ENCODE results near the gene NCBP1. TPM values are rescaled to one million over a fixed set of nuclear protein-coding genes. Genes with fewer than 3 reads are reported as not detected.
"Not testable (repeated sequence)": the region's sequence is repeated elsewhere in the genome, so short reads cannot be mapped to it uniquely, and the experiment has no call there.

NCBP1 gene
- total and polyA plus RNA-seq, 2 donors: 10.3 to 47.2 TPM

DNA sequence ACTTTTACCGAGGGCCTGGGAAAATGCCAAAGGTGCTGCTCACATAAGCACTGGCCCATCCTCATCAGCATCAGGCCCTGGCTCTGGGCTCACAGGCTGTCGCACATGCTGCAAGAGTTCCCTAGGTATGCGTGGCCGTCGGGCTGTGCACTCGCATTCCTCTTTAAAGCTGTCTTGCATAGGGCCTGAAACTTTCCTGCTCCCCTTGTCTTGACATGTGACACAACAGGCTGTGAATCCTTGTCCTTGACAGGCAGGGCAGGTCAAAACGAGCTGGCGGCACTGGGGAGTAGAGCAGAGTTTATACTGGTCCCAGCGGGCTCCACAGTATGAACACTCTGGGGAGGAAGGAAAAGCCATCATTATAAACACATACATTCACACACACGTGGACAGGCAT is 31.2 kb upstream of the NCBP1 start:
- no peak overlapping the region for H3K4me3 ChIP-seq (ENCODE audit: low read depth, low read length)
- 86% methylated on average over 10 of the region's 10 CpGs for WGBS
- peaks cover 2% of the 10 kb centered on the region for H3K36me3 ChIP-seq (ENCODE audit: insufficient read depth)
- H3K4me1 ChIP-seq (ENCODE audit: insufficient read depth): no peaks in the 10 kb centered on the region
- no peak overlapping the region for H3K27ac ChIP-seq (ENCODE audit: low read depth)
- DNase-seq (ENCODE audit: extremely low spot score): no peak

DNA sequence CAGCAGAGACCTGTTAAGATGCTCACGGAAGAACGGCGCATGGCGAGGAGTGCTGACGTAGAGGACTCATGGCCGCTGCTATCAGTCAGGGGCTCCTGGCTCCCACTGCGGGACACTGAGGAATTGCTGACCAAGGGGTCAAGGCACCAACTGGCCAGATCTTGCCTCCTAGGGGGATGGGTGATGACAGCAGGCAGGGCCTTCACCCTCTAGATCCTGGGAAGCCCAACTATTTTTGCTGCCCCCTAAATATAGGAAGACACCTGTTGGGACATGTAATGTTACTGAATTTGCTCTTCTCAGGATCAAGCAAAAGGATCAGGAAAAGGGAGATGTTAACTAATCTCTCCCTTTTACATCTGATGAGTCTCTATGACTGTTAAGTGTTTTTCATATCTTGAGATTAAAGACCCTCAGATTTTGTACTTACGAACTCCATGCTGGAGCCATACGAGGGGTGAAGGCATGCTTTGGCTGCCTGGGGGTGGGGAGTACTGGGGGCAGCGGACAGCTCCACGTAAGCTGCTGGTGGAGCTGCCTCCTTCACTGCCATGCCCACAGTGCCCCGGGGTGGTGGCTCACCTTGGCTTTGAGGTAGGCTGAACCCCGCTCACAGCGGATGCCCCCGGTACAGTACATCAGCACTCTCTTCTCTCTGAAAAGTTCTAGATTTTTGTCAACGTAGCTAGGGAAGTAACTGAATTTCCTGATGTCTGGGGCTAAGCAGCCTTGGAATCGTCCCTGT is 28.5 kb upstream of the NCBP1 start:
- Histone ChIP-seq H3K4me3 (ENCODE audit: low read depth, low read length) (no peak overlapping the region), H3K27ac (ENCODE audit: low read depth) (no peak overlapping the region), H3K4me1 (ENCODE audit: insufficient read depth) (no peaks in the 10 kb centered on the region), H3K36me3 (ENCODE audit: insufficient read depth) (peaks cover 2% of the 10 kb centered on the region)
- DNase-seq (ENCODE audit: extremely low spot score): no peak
- 95% methylated on average over 17 of the region's 17 CpGs for WGBS

DNA sequence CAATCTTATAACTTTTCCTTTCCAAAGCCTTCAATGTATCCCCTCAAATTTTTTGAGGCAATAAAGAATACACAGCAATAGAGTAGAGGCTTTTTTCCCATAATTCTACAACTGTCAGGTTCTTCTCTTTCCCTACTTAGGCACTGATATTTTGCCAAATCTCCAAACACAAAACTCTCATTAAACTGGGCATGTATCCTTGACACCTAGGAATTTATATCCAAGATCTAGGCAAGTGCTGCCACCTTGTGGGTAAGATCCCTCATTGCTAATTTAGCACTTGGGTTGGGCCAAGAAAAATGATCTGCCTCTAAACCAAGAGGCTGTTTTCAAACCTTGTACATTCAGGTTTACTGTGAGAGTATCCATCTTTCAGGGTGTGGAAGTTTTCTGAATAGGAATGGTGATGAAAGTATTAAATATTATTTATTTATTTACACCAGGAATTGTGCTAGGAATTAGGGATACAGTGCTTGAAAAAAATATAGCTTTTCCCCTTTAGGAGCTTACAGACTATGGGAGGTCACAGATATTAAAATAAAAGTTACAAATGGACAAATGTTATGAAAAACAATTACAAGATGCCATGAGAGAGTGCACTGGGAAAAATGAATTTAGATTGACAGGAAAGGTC is 18.1 kb upstream of the NCBP1 start:
- no peak for DNase-seq (ENCODE audit: extremely low spot score)
- no peak overlapping the region for H3K4me3 ChIP-seq (ENCODE audit: low read depth, low read length)
- peaks cover 7% of the 10 kb centered on the region for H3K36me3 ChIP-seq (ENCODE audit: insufficient read depth)
- no peak overlapping the region for H3K27ac ChIP-seq (ENCODE audit: low read depth)
- no peaks in the 10 kb centered on the region for H3K4me1 ChIP-seq (ENCODE audit: insufficient read depth)

DNA sequence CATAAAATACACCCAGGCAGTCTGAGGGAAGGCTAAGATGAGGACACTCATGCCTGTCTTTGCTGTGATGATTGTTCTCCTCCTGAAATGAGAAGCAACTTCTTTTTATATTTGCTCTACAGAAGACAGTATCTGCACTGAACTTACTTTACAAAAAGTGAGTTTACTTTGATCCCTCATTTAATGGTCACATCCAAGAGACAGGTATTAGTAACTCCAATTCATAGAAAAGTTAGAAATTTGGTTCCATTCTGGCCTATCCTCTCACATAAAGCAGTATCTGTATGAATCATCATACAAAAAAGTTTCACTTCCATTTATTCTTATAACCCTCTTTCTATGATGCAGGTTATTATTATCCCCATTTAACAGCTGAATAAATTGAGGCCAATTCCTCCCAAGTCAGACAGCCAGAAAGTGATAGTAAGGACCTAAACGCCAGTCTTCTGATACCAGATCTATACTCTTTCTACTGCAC is 15.6 kb upstream of the NCBP1 start:
- H3K4me1 ChIP-seq (ENCODE audit: insufficient read depth): no peaks in the 10 kb centered on the region
- peaks cover 4% of the 10 kb centered on the region for H3K36me3 ChIP-seq (ENCODE audit: insufficient read depth)
- no peak overlapping the region for H3K27ac ChIP-seq (ENCODE audit: low read depth)
- 95% methylated on average over 1 of the region's 1 CpG for WGBS
- no peak for DNase-seq (ENCODE audit: extremely low spot score)
- no peak overlapping the region for H3K4me3 ChIP-seq (ENCODE audit: low read depth, low read length)

DNA sequence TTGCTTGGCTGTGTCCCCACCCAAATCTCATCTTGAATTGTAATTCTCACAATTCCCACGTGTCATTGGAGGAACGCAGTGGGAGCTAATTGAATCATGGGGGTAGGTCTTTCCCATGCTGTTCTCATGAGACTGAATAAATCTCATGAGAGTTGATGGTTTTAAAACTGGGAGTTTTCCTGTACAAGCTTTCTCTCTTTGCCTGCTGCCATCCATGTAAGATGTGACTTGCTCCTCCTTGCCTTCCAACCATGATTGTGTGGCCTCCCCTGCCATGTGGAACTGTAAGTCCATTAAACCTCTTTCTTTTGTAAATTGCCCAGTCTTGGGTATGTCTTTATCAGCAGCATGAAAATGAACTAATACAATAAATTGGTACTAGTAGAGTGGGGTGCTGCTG is 13.6 kb upstream of the NCBP1 start:
- not testable (repeated sequence) for DNase-seq (ENCODE audit: extremely low spot score); H3K27ac ChIP-seq (ENCODE audit: low read depth); H3K36me3 ChIP-seq (ENCODE audit: insufficient read depth); H3K4me1 ChIP-seq (ENCODE audit: insufficient read depth); H3K4me3 ChIP-seq (ENCODE audit: low read depth, low read length)
- WGBS: 91% methylated on average over 2 of the region's 2 CpGs

DNA sequence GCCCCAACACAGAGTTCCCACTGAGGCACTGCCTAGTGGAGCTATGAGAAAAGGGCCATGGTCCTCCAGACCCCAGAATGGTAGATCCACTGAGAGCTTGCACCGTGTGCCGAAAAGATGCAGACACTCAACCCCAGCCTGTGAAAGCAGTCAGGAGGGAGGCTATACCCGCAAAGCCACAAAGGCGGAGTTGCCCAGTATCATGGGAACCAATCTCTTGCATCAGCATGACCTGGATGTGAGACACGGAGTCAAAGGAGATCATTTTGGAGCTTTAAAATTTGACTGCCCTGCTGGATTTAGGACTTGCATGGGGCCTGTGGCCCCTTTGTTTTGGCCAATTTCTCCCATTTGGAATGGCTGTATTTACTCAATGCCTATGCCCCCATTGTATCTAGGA is 11.1 kb upstream of the NCBP1 start:
- WGBS: 97% methylated on average over 5 of the region's 5 CpGs

DNA sequence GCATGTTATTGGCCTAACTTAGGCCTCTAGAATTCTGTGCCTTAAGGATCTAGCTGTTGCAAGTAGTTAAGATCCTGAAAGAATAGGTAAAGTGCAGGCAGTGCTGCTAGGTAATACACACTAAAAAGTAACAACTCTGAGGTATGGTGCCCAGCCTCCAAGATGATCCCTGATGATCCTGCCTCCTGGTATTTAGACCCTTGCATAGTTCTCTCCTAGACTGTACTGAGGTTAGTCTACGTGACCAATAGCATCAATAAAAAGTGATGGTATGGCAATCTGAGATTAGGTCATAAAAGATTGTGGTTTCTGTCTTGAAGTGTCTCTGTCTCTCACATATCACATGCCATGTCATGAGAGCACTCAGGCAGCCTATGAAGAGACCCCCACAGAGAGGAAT is 9.7 kb upstream of the NCBP1 start:
- H3K27ac ChIP-seq (ENCODE audit: low read depth): no peak overlapping the region
- H3K36me3 ChIP-seq (ENCODE audit: insufficient read depth): peaks cover 5% of the 10 kb centered on the region
- no peak for DNase-seq (ENCODE audit: extremely low spot score)
- H3K4me3 ChIP-seq (ENCODE audit: low read depth, low read length): no peak overlapping the region
- 97% methylated on average over 1 of the region's 1 CpG for WGBS
- no peaks in the 10 kb centered on the region for H3K4me1 ChIP-seq (ENCODE audit: insufficient read depth)

More for the DNA sequence above, 11.1 kb upstream of the NCBP1 start:
- DNase-seq (ENCODE audit: extremely low spot score); H3K27ac ChIP-seq (ENCODE audit: low read depth); H3K36me3 ChIP-seq (ENCODE audit: insufficient read depth); H3K4me1 ChIP-seq (ENCODE audit: insufficient read depth); H3K4me3 ChIP-seq (ENCODE audit: low read depth, low read length): not testable (repeated sequence)

DNA sequence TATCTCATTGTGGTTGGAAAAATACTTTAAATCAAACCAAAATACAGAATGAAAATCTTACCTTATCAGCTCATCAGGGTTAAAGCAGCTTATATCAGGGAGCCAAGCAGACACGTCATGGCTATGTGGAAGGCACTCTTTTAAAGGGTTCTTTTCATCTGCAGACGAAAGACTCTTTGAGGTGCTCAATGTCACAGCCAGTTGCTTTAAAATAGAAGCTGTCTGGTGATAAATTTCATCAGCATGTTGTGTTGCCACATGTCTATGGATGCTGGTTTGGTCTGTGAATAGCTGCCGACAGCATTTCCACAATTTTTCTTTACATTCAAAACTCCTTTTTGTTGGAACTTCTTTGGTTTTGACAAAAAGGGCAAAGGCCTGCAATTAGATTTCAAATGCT is 8.0 kb upstream of the NCBP1 start:
- 61% methylated on average over 3 of the region's 3 CpGs for WGBS
- H3K4me1 ChIP-seq (ENCODE audit: insufficient read depth): no peaks in the 10 kb centered on the region
- H3K36me3 ChIP-seq (ENCODE audit: insufficient read depth): peaks cover 2% of the 10 kb centered on the region
- no peak overlapping the region for H3K4me3 ChIP-seq (ENCODE audit: low read depth, low read length)
- H3K27ac ChIP-seq (ENCODE audit: low read depth): no peak overlapping the region
- no peak for DNase-seq (ENCODE audit: extremely low spot score)

DNA sequence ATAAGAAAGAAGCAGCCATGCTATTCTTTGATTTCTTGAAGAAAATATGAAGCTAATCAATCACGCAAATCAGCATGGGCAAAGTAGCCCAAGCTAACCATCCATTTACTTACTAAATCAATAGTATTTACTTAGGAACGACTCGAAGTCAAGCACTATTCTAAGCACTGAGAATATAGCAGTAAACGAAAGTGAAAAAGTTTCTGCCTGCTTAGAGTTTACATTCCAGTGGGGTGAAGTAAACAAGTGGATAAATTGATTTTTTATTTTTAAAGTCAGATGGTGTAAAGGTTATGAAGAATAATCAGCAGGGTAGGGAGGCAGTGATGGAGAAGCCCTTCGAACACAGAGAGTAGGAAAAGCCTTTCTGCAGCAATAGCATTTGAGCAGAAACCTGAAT is 6.0 kb upstream of the NCBP1 start:
- H3K4me3 ChIP-seq (ENCODE audit: low read depth, low read length): no peak overlapping the region
- H3K36me3 ChIP-seq (ENCODE audit: insufficient read depth): peaks cover 2% of the 10 kb centered on the region
- no peaks in the 10 kb centered on the region for H3K4me1 ChIP-seq (ENCODE audit: insufficient read depth)
- no peak for DNase-seq (ENCODE audit: extremely low spot score)
- 65% methylated on average over 5 of the region's 5 CpGs for WGBS
- no peak overlapping the region for H3K27ac ChIP-seq (ENCODE audit: low read depth)

DNA sequence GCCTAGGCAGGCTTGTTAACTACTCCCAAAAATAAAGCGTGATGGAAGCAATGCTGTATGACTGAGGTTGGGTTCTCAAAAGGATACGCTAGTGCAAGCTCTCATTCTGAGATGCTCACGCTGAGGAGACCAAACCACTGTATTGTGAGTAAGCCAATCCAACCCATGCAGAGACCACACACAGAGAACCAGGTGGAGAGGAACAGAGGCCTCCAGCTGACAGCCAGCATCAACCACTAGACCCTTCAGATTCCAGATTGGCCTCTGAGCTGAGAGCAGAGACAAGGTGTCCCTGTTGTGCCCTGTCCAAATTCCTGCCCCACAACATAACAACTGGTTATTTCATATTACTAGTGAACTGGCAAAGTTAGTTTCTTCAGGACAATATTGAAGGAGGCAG is 5.0 kb upstream of the NCBP1 start:
- Histone ChIP-seq H3K36me3 (ENCODE audit: insufficient read depth) (peaks cover 2% of the 10 kb centered on the region), H3K4me3 (ENCODE audit: low read depth, low read length) (no peak overlapping the region), H3K4me1 (ENCODE audit: insufficient read depth) (no peaks in the 10 kb centered on the region), H3K27ac (ENCODE audit: low read depth) (no peak overlapping the region)
- 81% methylated on average over 3 of the region's 3 CpGs for WGBS
- DNase-seq (ENCODE audit: extremely low spot score): no peak

DNA sequence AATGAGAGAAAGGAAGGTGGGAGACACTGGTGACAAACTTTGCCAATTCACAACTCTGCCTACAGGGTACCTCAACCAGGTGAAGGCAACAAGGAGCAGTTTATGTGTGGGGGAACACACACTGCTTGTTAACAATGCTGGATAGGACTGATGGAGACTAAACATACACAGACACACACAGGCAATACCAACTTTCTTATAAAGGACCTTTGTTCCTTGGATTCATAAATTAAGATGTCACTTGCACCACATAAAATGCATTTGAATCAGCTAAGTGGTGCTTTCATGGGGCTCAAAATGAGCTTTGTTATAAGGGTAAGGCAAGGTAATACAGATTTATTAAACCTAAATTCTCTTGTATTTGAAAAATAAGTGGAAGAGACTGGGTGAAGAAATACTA is 4.5 kb upstream of the NCBP1 start:
- no peak for DNase-seq (ENCODE audit: extremely low spot score)
- no peak overlapping the region for H3K27ac ChIP-seq (ENCODE audit: low read depth)
- H3K4me3 ChIP-seq (ENCODE audit: low read depth, low read length): no peak overlapping the region
- peaks cover 2% of the 10 kb centered on the region for H3K36me3 ChIP-seq (ENCODE audit: insufficient read depth)
- H3K4me1 ChIP-seq (ENCODE audit: insufficient read depth): no peaks in the 10 kb centered on the region

DNA sequence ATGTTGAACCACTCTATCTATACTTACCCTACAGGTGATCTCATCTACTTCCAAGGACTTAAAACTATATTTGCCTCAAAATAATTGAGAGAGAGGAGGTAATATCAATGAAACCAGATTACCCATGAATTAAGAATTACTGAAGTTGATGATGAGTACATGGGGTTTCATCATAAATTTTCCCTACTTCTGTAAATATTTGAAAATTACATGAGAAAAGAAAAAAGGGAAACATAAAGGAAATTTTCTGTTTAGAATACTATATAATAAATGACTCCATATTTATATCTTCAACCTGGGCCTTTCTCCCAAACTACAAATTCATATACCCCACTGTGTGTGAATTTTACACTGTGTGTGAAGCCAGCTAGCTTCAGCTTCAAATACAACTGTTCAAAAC is 3.0 kb upstream of the NCBP1 start:
- no peak for DNase-seq (ENCODE audit: extremely low spot score)
- H3K27ac ChIP-seq (ENCODE audit: low read depth): no peak overlapping the region
- H3K4me1 ChIP-seq (ENCODE audit: insufficient read depth): no peaks in the 10 kb centered on the region
- peaks cover 2% of the 10 kb centered on the region for H3K36me3 ChIP-seq (ENCODE audit: insufficient read depth)
- no peak overlapping the region for H3K4me3 ChIP-seq (ENCODE audit: low read depth, low read length)

DNA sequence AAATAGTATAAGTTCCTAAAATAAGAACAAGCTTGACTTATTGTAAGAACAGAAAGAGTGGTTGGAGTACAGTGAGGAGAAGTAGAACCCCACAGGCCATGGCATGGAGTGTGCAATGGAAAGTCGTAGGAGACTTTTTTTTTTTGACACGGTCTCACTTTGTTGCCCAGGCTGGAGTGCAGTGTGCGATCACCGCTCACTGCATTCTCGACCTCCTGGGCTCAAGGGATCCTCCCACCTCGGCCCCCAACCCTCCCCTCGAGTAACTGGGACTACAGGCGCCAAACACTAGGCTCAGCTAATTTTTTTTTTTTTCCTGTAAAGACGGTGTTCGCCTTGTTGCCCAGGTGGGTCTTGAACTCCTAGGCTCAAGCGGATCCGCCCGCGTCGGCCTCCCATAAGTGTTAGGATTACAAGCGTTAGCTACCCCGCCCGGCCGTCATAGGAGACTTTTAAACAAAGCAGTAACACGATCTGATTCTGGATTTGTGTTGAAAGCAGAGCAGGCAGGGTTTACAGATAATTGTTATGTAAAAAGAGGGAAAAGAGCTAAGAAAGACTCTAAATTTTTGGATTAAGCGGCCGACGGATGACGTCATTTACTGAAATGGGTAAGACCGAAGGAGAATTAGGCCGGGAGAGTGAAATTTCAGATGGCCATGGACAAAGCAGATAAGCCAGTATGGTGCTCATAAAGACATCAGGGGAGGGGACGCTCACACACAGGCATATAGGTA is 1.2 kb upstream of the NCBP1 start:
- under 1% methylated on average over 27 of the region's 27 CpGs for WGBS
- H3K4me1 ChIP-seq (ENCODE audit: insufficient read depth): peaks cover 3% of the 10 kb centered on the region
- H3K27ac ChIP-seq (ENCODE audit: low read depth): peak overlapping the region; percentile 97
- H3K4me3 ChIP-seq (ENCODE audit: low read depth, low read length): peak overlapping the region; percentile 52
- H3K36me3 ChIP-seq (ENCODE audit: insufficient read depth): no peaks in the 10 kb centered on the region
- peak; percentile 81 for DNase-seq (ENCODE audit: extremely low spot score)

Measured in urinary bladder (tissue), 4 donors.